H1 (cell line): Measurements from ENCODE around the gene MIX23. TPM values are rescaled to one million over a fixed set of nuclear protein-coding genes. Genes with fewer than 3 reads are reported as not detected.

Source experiments
- BACH1 ChIP-seq: IDR thresholded peaks from 2 replicates; pipeline ENCODE4 v1.6.1; 2012; ENCODE audit warnings: low read length, improper control_type of control experiment
- CBX5 ChIP-seq: fragments of 300-800, 300-1000 bp; sonication (generic); IDR thresholded peaks from 2 replicates; pipeline ENCODE4 v1.7.1; 2016; ENCODE audit warnings: antibody characterized with exemption, low read length, low read depth
- CEBPB ChIP-seq: IDR thresholded peaks from 2 replicates; pipeline ENCODE4 v1.6.1; 2012; ENCODE audit warnings: low read depth, low read length
- MAFK ChIP-seq: IDR thresholded peaks from 2 replicates; pipeline ENCODE4 v1.6.1; 2012; ENCODE audit warnings: low read depth, mild to moderate bottlenecking, improper control_type of control experiment, low read length
- SIN3A ChIP-seq, 2 experiments: IDR thresholded peaks in 1 of 2; conservative IDR thresholded peaks in 1 of 2; 2 replicates each; pipeline ENCODE4 v1.6.1; 2011 to 2012; ENCODE audit warnings: low read length in 2 of 2, improper control_type of control experiment in 1 of 2, low read depth in 1 of 2, mild to moderate bottlenecking in 1 of 2
- polyA plus RNA-seq, 7 experiments: library from polyadenylated mRNA; depleted of rRNA in 3 of 7; stranded (reverse) in 5 of 7; unstranded in 2 of 7; fragments of >200 nt in 5 of 7; fragments of 200-250 nt in 2 of 7; gene quantifications; 1 replicate in 5 of 7; 2 replicates in 1 of 7; 4 replicates in 1 of 7; pipeline versions ENCODE4 v1.2.1 to v1.2.3, GENCODE V29; 2011 to 2013; ENCODE audit warnings: missing spikeins in 2 of 7, mixed read lengths in 2 of 7
- total RNA-seq: library from RNA; stranded (reverse); fragmentation: NEBNext Ultra II Directional; extraction: Animal tissue kit (Norgen Biotek cat#: 25700); gene quantifications from 2 replicates; pipeline ENCODE4 v1.2.1, GENCODE V29; 2021

Gene MIX23
- total and polyA plus RNA-seq, 2 of the 8 experiments (the other 6 are each of a cell fraction or from before 2014, with no cell fraction given) = 22.1 to 69.6 TPM

- TF ChIP-seq CEBPB (no peak), BACH1 (no peak), CBX5 (no peak), MAFK (no peak), SIN3A (conservative IDR thresholded peaks at IDR 0.05 in 1 of 2, IDR thresholded peaks at IDR 0.05 in 1 of 2; ENCODE audit: low read depth in 1 of 2, low read length in 2 of 2) (no peak)
Observed at GRCh38 chr3:122342803-122343202, 40.2 kb downstream of the MIX23 start (continued).
